Mesenchymal stem cell (in vitro differentiated cells and primary cell): ENCODE measurements around the gene LSM10.

Source experiments
- DNase-seq: peaks from one replicate; pipeline ENCODE4 v3.0.0-alpha.2; 2013
- H2AFZ ChIP-seq: one replicate; pipeline ENCODE4 v1.6.1; 2013; ENCODE audit warnings: low read depth, mild to moderate bottlenecking, control low read depth, inconsistent platforms, low read length, moderate library complexity
- H2AK5ac ChIP-seq: 2 replicates; pipeline ENCODE4 v1.6.1; 2013; ENCODE audit warnings: low read length, moderate library complexity, mild to moderate bottlenecking, inconsistent platforms; ENCODE audit not compliant: severe bottlenecking
- H2BK120ac ChIP-seq: one replicate; pipeline ENCODE4 v1.6.1; 2013; ENCODE audit warnings: low read depth, mild to moderate bottlenecking, inconsistent platforms, low read length, moderate library complexity
- H2BK12ac ChIP-seq, 2 experiments: one replicate each; pipeline ENCODE4 v1.6.1; 2013; ENCODE audit warnings: inconsistent platforms in 2 of 2, low read length in 2 of 2, mild to moderate bottlenecking in 2 of 2, moderate library complexity in 2 of 2, control low read depth in 1 of 2
- H2BK15ac ChIP-seq: one replicate; pipeline ENCODE4 v1.6.1; 2013; ENCODE audit warnings: mild to moderate bottlenecking, low read depth, inconsistent platforms; ENCODE audit not compliant: poor library complexity, severe bottlenecking
- H2BK5ac ChIP-seq: 2 replicates; pipeline ENCODE4 v1.6.1; 2013; ENCODE audit warnings: low read depth, mild to moderate bottlenecking, low read length, control low read depth, inconsistent platforms; ENCODE audit not compliant: poor library complexity, severe bottlenecking
- H3K14ac ChIP-seq, 2 experiments: one replicate each; pipeline ENCODE4 v1.6.1; 2013; ENCODE audit warnings: inconsistent platforms in 2 of 2, low read length in 2 of 2, control low read depth in 1 of 2, mild to moderate bottlenecking in 1 of 2, moderate library complexity in 1 of 2
- H3K18ac ChIP-seq, 2 experiments: one replicate each; pipeline ENCODE4 v1.6.1; 2013; ENCODE audit warnings: inconsistent platforms in 2 of 2, low read length in 2 of 2, control low read depth in 1 of 2, low read depth in 1 of 2, mild to moderate bottlenecking in 1 of 2
- H3K23ac ChIP-seq, 2 experiments: one replicate each; pipeline ENCODE4 v1.6.1; 2013; ENCODE audit warnings: inconsistent platforms in 2 of 2, low read length in 2 of 2, mild to moderate bottlenecking in 2 of 2, moderate library complexity in 2 of 2, control low read depth in 1 of 2
- H3K27ac ChIP-seq: 2 replicates; pipeline ENCODE4 v1.5.1; 2013; ENCODE audit warnings: mild to moderate bottlenecking, moderate library complexity, low read length, control low read depth, inconsistent platforms; ENCODE audit not compliant: poor library complexity, severe bottlenecking
- H3K27me3 ChIP-seq, 2 experiments: 2 replicates each; pipeline versions ENCODE4 v1.6.1 to v1.7.0; 2013; ENCODE audit warnings: low read length in 2 of 2, mild to moderate bottlenecking in 2 of 2, moderate library complexity in 2 of 2, control low read depth in 1 of 2, inconsistent platforms in 1 of 2; ENCODE audit not compliant: control insufficient read depth in 1 of 2, insufficient read depth in 1 of 2
- H3K36me3 ChIP-seq, 2 experiments: 2 replicates each; pipeline versions ENCODE4 v1.6.1 to v1.7.0; 2013; ENCODE audit warnings: low read length in 2 of 2, control low read depth in 1 of 2, inconsistent platforms in 1 of 2, low read depth in 1 of 2, mild to moderate bottlenecking in 1 of 2; ENCODE audit not compliant: insufficient read depth in 2 of 2, control insufficient read depth in 1 of 2
- H3K4ac ChIP-seq, 2 experiments: one replicate each; pipeline ENCODE4 v1.6.1; 2013; ENCODE audit warnings: inconsistent platforms in 2 of 2, low read length in 2 of 2, mild to moderate bottlenecking in 2 of 2, moderate library complexity in 2 of 2, control low read depth in 1 of 2, low read depth in 1 of 2
- H3K4me1 ChIP-seq: 2 replicates; pipeline ENCODE4 v1.6.1; 2013; ENCODE audit warnings: low read depth, low read length, control low read depth; ENCODE audit not compliant: control insufficient read depth, insufficient read depth
- H3K4me2 ChIP-seq: 2 replicates; pipeline ENCODE4 v1.6.1; 2013; ENCODE audit warnings: low read length, mild to moderate bottlenecking, inconsistent platforms; ENCODE audit not compliant: poor library complexity, severe bottlenecking
- H3K4me3 ChIP-seq, 2 experiments: 2 replicates each; pipeline versions ENCODE4 v1.5.1 to v1.7.0; 2013; ENCODE audit warnings: low read length in 2 of 2, mild to moderate bottlenecking in 2 of 2, control low read depth in 1 of 2, low read depth in 1 of 2; ENCODE audit not compliant: insufficient read depth in 1 of 2
- H3K79me1 ChIP-seq: replicated peaks from 2 replicates; pipeline ENCODE4 v1.6.1; 2013; ENCODE audit warnings: mild to moderate bottlenecking, control low read depth, low read length, inconsistent platforms; ENCODE audit not compliant: poor library complexity, severe bottlenecking
- H3K9ac ChIP-seq: 2 replicates; pipeline ENCODE4 v1.7.0; 2013; ENCODE audit warnings: mild to moderate bottlenecking, low read length, moderate library complexity
- H3K9me3 ChIP-seq: 2 replicates; pipeline ENCODE4 v1.7.0; 2013; ENCODE audit warnings: mild to moderate bottlenecking, low read length; ENCODE audit not compliant: control insufficient read depth
- H4K8ac ChIP-seq: one replicate; pipeline ENCODE4 v1.6.1; 2013; ENCODE audit warnings: inconsistent platforms, mild to moderate bottlenecking, low read length, moderate library complexity
- H4K91ac ChIP-seq: one replicate; pipeline ENCODE4 v1.6.1; 2013; ENCODE audit warnings: mild to moderate bottlenecking, low read length, inconsistent platforms
- WGBS: methylation state at CpG from one replicate; pipeline ENCODE4 v1.1.7; 2013; ENCODE audit warnings: mixed read lengths; 5-methylcytosine and 5-hydroxymethylcytosine counted together

The LSM10 gene

GRCh38 chr1:36392836-36393235 is 4.9 kb downstream of the LSM10 start:
- H3K18ac ChIP-seq, result no peak overlapping the region
- no peak for DNase-seq
- H2BK120ac ChIP-seq, result no peak overlapping the region
- H3K79me1 ChIP-seq, result peaks cover 30% of the 10 kb centered on the region
- H2AFZ ChIP-seq, result no peak overlapping the region
- no peak overlapping the region for H3K4ac ChIP-seq
- no peak overlapping the region for H2BK12ac ChIP-seq
- H3K14ac ChIP-seq, result no peak overlapping the region
- 97% methylated on average over 4 of the region's 4 CpGs for WGBS
- H3K27me3 ChIP-seq, result no peaks in the 10 kb centered on the region
- no peak overlapping the region for H3K4me3 ChIP-seq
- no peak overlapping the region for H2BK15ac ChIP-seq
- no peaks in the 10 kb centered on the region for H3K9me3 ChIP-seq
- H4K8ac ChIP-seq, result no peak overlapping the region
- no peak overlapping the region for H3K23ac ChIP-seq
- H3K36me3 ChIP-seq, result peaks cover 43 to 47% of the 10 kb centered on the region in 2 experiments
- no peak overlapping the region for H3K27ac ChIP-seq
- H4K91ac ChIP-seq, result no peak overlapping the region
- H2BK5ac ChIP-seq, result no peak overlapping the region
- H3K4me1 ChIP-seq, result peaks cover 7% of the 10 kb centered on the region
- no peak overlapping the region for H3K4me2 ChIP-seq
- H2AK5ac ChIP-seq, result no peak overlapping the region
- no peak overlapping the region for H3K9ac ChIP-seq

DNA sequence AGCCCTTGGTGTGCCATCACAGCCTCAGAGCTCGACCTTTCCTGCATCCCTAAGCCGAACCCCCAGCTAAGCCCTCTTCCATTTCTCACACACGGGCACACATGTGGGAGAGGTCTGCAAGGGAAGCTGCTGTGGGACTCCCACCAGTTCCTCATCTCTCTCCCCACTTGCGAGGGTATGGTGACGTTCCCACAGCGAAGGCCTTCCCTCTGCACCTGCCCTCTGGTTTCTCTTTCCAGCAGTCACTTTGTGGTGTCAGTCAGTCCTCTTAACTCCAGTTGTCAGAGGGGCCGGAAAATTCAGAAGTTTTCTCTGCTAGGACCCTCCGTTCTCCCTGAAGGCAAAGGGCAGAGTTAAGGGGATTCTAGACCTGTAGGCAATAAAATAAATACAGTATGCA is 6.4 kb downstream of the LSM10 start:
- H3K9me3 ChIP-seq, result no peaks in the 10 kb centered on the region
- no peak overlapping the region for H4K91ac ChIP-seq
- peaks cover 11% of the 10 kb centered on the region for H3K4me1 ChIP-seq
- no peak for DNase-seq
- H3K27ac ChIP-seq, result no peak overlapping the region
- H3K18ac ChIP-seq, result no peak overlapping the region
- H3K79me1 ChIP-seq, result peaks cover 30% of the 10 kb centered on the region
- peaks cover 43 to 47% of the 10 kb centered on the region in 2 experiments for H3K36me3 ChIP-seq
- H3K4me3 ChIP-seq, result no peak overlapping the region
- H2AK5ac ChIP-seq, result no peak overlapping the region
- WGBS, result 98% methylated on average over 8 of the region's 8 CpGs
- H3K4ac ChIP-seq, result no peak overlapping the region
- no peak overlapping the region for H2BK5ac ChIP-seq
- H3K27me3 ChIP-seq, result no peaks in the 10 kb centered on the region
- no peak overlapping the region for H2AFZ ChIP-seq
- no peak overlapping the region for H3K4me2 ChIP-seq
- H2BK12ac ChIP-seq, result no peak overlapping the region
- no peak overlapping the region for H4K8ac ChIP-seq
- H2BK120ac ChIP-seq, result no peak overlapping the region
- H2BK15ac ChIP-seq, result no peak overlapping the region
- no peak overlapping the region for H3K9ac ChIP-seq
- H3K14ac ChIP-seq, result no peak overlapping the region
- no peak overlapping the region for H3K23ac ChIP-seq

- Histone ChIP-seq H2BK120ac (no peak overlapping the region), H3K4me1 (peaks cover 10% of the 10 kb centered on the region), H3K27ac (no peak overlapping the region), H2BK15ac (no peak overlapping the region), H3K23ac (no peak overlapping the region), H2BK5ac (no peak overlapping the region), H3K14ac (no peak overlapping the region), H2AFZ (no peak overlapping the region), H3K79me1 (peaks cover 28% of the 10 kb centered on the region), H3K18ac (no peak overlapping the region), H3K27me3 (no peaks in the 10 kb centered on the region), H3K4me3 (no peak overlapping the region), H3K4me2 (no peak overlapping the region), H4K8ac (no peak overlapping the region), H3K4ac (no peak overlapping the region), H3K36me3 (peaks cover 43 to 47% of the 10 kb centered on the region in 2 experiments), H2BK12ac (no peak overlapping the region), H3K9ac (no peak overlapping the region), H3K9me3 (no peaks in the 10 kb centered on the region), H4K91ac (no peak overlapping the region), H2AK5ac (no peak overlapping the region)
- 94% methylated on average over 2 of the region's 2 CpGs for WGBS
- DNase-seq, result no peak
Measured at GRCh38 chr1:36390411-36390810, 7.3 kb downstream of the LSM10 start.

DNA sequence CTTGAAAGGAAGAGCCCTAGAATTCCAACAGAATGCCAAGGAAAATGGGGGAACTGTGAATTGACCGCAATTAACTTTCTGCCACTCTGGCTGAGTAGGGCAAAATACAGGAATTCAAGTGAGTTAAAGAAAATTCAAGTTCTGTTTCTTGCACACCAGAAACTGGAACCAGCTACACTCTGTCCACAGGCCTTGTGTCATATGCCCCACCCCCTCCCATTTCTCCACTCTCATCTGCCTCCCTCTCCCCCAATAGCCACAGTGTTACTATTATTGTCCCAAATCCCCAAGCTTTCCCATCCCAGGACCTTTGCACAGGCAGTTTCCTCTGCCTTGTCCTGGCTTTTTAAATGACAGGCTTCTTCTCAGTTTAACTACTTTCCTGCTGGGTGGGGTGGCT is 7.7 kb downstream of the LSM10 start:
- Histone ChIP-seq H2AFZ (no peak overlapping the region), H2AK5ac (no peak overlapping the region), H2BK120ac (no peak overlapping the region), H3K4me2 (no peak overlapping the region), H2BK15ac (no peak overlapping the region), H3K4ac (no peak overlapping the region), H4K91ac (no peak overlapping the region), H4K8ac (no peak overlapping the region), H3K79me1 (peaks cover 28% of the 10 kb centered on the region), H2BK5ac (no peak overlapping the region), H2BK12ac (no peak overlapping the region), H3K36me3 (peaks cover 43 to 47% of the 10 kb centered on the region in 2 experiments), H3K18ac (no peak overlapping the region), H3K14ac (no peak overlapping the region), H3K4me3 (no peak overlapping the region), H3K9me3 (no peaks in the 10 kb centered on the region), H3K27ac (no peak overlapping the region), H3K9ac (peak overlapping the region; percentile 31), H3K23ac (no peak overlapping the region), H3K4me1 (peaks cover 10% of the 10 kb centered on the region), H3K27me3 (no peaks in the 10 kb centered on the region)
- DNase-seq, result no peak
- 89% methylated on average over 1 of the region's 1 CpG for WGBS
